AG20443 (cell line): ENCODE data around the gene ABCC8.

Experiments used
- DNase-seq: peaks from one replicate; pipeline ENCODE4 v3.0.0; 2012; ENCODE audit warnings: low spot score, mixed read lengths

ABCC8 gene

GRCh38 chr11:17476317-17477083 lies at the start of gene ABCC8:
ABCC8 (minus strand) TSS chr11:17476845; CDS start chr11:17476776, 69 bp downstream.
- no peak for DNase-seq

GRCh38 chr11:17526326-17526725 lies 49.7 kb upstream of the ABCC8 start:
- no peak for DNase-seq

GRCh38 chr11:17525570-17525969 lies 48.9 kb upstream of the ABCC8 start:
- no peak for DNase-seq

DNA sequence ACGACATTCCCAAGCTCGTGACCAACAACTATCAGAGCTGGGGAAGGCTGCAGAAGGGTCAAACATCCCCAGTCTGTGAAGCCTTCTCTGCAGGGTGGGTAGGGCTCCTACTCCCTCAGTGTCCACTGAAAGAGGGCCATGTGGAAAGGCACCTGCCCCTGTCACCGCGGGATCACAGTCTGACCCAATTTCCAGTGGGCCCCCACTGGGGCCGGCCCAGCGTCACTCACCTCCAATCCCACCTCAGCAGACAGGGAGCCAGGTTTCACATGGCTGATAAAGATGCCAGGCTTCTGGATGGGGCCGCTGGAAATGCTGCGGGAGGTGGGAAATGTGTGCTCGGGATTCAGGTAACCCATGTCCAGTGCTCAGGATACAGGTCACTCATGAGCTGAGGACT lies 47.6 kb upstream of the ABCC8 start:
- no peak for DNase-seq

GRCh38 chr11:17522655-17523054 lies 46.0 kb upstream of the ABCC8 start:
- DNase-seq: no peak

- no peak for DNase-seq
Measured at GRCh38 chr11:17521106-17521900, 44.7 kb upstream of the ABCC8 start.

DNA sequence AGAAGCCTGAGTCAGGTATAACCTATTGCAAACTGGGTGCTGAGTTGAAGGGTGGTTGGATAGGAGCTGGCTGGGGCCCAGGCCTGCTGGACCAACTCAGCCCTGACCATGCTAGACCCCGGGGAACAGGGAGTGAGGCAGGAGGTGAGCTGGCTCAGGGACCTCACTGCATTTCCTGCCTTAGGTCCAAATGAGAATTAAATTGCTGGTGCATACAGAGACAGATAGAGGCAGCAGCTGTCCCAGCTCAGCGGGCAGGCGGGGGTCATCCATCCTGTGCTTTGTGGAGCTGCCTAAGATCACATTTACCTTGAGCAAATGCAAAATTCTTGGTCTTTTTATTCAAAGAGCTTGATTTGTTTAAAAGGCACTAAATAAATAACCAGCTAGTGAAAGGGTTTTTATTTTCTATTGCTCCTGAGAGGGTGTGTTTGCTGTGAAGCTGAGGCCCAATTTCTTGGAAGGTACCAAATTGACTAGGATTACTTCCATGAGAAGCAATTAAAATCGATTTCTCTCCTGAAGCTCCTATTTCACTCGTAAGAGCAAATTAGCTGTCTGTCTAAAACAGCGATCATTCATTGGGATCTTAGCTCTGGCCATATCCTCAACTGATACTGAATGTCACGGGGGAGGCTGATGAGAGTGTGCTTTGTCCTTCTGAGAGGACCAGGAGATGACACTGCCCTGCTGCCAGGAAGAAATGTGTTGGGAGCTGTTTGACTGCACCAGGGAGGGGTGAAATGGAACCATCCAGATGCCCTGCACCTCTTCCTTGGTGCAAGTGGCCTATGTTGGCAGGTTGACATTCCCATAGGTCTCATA lies 42.6 kb upstream of the ABCC8 start:
- no peak for DNase-seq

DNA sequence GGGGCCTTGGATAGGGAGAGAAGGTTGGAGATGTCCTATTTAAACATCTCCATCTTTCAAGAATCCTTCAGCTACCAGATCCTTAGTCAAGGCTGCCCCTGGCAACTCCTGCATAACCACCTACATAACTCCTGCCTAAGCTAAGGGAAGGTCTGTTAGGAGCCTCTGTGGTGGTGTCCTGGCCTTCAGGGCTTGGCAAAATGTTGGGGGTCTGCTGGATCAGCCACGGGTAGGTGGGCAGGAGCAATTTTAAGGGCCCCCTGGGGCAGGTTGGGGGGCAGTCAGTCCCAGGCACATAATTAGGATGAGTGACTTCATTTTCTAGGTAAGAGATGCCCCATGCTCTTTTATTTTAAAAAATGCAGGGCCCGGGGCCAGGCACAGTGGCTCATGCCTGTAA lies 41.7 kb upstream of the ABCC8 start:
- no peak for DNase-seq

DNA sequence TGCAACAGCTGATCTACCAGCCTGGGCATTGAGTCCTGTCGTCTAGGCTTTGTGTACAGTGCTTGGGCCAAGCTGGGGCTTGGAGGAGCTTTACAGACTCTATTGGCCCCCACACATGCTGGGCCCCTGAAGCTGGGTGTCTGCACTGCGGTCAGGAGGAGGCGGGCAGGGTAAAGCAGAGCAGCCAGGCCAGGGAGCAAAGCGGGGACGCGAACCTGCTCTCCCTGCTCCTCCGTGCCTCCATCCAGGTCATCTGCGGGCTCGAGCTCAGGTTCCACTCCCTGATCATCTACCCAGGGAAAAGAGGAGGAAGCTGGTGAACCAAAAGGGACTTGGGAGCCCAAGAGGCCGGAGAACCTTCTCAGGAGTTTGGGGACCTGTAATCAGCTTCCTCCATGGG lies 40.5 kb upstream of the ABCC8 start:
- no peak for DNase-seq

GRCh38 chr11:17516551-17517150 lies 40.0 kb upstream of the ABCC8 start:
- no peak for DNase-seq

DNA sequence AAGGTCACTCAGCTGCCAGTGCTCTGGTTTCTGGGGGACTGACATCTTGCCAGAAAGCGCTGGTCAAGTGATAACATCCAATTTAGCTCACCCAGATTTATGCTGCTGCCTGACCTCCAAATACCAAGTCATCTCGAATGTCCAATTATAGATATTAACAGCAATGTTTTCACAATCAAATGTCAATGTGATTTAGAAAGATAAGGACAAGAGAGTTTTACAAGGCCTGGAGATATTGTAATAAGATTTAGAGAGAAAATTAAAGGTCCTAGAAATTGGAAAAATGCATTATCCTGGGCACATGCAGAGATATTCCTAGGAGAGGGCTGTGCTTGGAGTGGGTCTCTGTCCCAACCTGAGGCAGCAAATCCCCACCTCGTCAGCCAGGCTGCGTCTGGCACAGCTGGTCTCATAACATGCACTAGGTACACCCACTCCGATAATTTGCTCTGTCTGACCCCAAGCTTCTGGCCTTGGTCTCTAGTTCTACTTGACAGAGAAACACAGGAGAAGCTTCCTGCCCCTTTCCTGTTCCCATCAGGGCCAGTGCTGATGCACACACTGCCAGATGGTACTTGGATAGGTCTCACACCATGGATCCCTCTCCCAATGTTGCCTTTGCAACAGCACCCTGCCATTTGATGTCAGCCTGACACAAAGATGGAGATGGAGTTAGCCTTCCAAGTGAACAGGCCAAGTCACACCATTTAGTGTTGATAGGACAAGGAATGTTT lies 39.0 kb upstream of the ABCC8 start:
- no peak for DNase-seq

- DNase-seq: no peak
Measured at GRCh38 chr11:17514476-17514875, 37.8 kb upstream of the ABCC8 start.

- DNase-seq: no peak
Measured at GRCh38 chr11:17513853-17514252, 37.2 kb upstream of the ABCC8 start.

DNA sequence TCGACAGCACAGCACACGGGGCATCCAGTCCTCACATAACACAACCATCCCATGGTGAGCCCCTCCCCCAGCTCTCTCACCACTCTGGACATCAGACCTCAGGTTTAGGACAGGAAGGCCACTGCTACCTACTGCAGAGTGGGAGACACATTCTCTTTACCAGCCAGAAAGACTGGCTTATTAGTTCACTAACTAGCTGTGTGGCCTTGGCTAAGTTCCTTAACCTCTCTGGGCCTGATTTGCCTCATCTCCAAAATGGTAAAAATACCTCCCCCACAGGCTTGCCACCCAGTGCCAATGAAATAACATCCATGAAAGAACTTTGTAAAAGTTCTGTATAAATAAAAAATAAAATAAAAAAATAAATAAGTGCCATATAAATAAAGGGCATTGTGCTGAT lies 35.5 kb upstream of the ABCC8 start:
- no peak for DNase-seq

DNA sequence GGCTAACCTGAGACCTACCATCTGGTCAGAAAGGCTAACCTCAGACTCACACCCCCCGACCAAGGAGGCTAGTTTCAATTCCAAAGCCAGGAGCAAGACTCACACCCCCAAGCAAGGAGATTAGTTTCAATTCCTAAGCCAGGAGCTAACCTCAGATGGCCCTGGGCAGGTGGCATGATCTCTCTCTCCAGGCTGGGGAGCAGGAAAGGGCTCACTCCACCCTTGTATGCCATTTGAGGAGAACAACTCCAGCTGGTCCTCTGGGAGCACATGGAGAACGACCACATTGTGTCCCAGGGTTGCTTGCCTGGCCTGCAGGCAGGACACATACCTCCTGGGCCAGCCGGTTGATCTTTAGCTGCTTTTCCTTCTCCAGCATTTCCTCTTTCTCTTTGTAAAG lies 34.9 kb upstream of the ABCC8 start:
- DNase-seq: no peak

DNA sequence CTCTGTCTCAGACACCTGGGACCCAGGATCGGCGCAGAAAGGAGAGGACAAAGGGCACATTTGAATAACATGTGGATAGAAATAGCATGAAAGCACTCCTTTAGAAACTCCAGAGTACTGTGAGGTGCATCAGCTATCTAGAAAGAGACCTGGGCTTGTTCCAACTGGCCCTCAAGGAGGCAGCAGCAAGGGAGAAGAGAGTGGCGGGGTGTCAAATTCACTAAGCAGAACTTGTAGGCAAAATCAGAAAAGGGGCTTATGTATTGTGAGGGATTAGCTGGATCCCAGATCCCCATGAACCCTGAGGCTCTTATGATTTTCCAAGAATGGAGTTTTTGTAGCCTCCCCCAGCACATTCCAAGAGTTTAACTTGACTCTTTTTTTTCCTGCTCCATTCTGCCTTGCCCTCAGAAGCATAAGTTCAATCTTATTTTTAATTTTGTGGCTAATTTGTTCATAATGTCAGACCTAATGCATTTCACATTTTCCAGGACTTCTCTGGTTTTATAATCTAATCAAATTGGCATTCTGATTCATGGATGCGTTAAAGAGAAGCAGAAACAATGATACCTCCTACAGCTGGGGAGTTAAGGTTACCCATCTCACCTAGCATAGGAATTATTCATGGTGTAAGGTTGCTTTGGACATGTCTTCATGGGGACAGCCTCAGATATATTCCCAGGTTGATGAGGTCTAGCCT lies 34.0 kb upstream of the ABCC8 start:
- no peak for DNase-seq

DNA sequence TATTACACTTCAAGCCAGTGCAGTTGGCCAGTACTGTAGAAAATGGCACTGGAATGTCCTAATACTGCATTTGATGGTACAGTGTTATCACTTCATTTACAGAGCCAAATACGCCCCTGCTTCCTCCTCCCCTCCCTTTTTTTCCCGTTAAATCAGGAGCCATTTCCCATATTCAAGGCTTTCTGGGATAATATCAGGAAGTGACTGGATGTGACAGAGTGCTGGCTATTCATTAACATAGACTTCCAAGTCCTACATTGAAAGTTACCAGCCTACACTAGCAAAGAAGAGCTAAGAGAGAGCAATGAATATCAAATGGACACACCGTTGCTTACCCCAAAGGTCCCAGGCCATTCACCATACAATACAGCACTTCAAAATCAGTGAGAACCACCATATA lies 32.1 kb upstream of the ABCC8 start:
- no peak for DNase-seq

GRCh38 chr11:17508306-17508705 lies 31.7 kb upstream of the ABCC8 start:
- peak; percentile 38 for DNase-seq

DNA sequence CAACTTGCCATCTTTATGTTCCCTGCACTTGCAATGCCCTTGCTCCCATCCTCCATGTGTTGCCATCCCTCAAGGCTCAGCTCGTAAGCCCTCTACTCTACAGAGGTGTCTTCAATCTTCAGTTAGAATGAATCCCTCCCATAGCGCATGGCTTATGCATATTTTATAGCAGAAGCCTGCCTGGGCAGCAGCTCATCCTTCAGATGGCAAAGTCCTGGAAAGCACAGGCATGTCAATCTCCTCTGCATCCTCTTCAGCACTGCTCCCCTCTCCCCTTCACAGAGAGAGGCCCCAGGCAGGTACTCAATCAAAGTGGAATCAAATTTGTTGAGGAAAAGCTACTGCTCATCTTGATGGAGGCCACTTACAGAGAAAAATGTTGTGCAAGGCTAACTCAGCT lies 31.1 kb upstream of the ABCC8 start:
- DNase-seq: no peak

- no peak for DNase-seq
Measured at GRCh38 chr11:17506942-17507341, 30.3 kb upstream of the ABCC8 start.

- no peak for DNase-seq
Measured at GRCh38 chr11:17506314-17506713, 29.7 kb upstream of the ABCC8 start.
